OCI-LY7 (cell line): ENCODE measurements around the gene DDX11. TPM values are rescaled to one million over a fixed set of nuclear protein-coding genes. Genes with fewer than 3 reads are reported as not detected.
"Not testable (repeated sequence)": the region's sequence is repeated elsewhere in the genome, so short reads cannot be mapped to it uniquely, and the experiment has no call there.

Experiments
- BruUV-seq: library from RNA; stranded (reverse); fragments of 400-500 nt; replicated peaks from 2 replicates; lab custom pipeline; 2021; lab: Mats Ljungman, UMichigan
- CTCF ChIA-PET: fragments of 300-600 bp; sonication (Branson Sonifier 250); formaldehyde crosslinking; loops from one replicate; lab custom pipeline; 2022; ENCODE audit warnings: antibody characterized with exemption; ENCODE audit not compliant: unreplicated experiment; lab: Charles Lee
- POLR2A ChIA-PET: fragments of 300-600 bp; sonication (Branson Sonifier 250); formaldehyde crosslinking; loops from one replicate; lab custom pipeline; 2022; ENCODE audit warnings: antibody characterized with exemption; lab: Charles Lee
- DNase-seq: peaks from one replicate; pipeline ENCODE4 v3.0.0-alpha.2; 2015; ENCODE audit warnings: low spot score
- H2AFZ ChIP-seq: fragments of 200-600 bp; sonication (generic), shearing (Covaris generic); 2 replicates; pipeline ENCODE4 v1.6.1; 2014; ENCODE audit warnings: mild to moderate bottlenecking, antibody characterized with exemption, low read length, moderate library complexity
- H3K27ac ChIP-seq: fragments of 200-600 bp; sonication (generic); 2 replicates; pipeline ENCODE4 v1.5.1; 2014; ENCODE audit warnings: mixed run types, low read depth, mild to moderate bottlenecking, moderate library complexity, low read length, inconsistent platforms; ENCODE audit not compliant: poor library complexity, severe bottlenecking
- H3K36me3 ChIP-seq: fragments of 200-600 bp; sonication (generic); 2 replicates; pipeline ENCODE4 v1.6.1; 2014; ENCODE audit warnings: mild to moderate bottlenecking, antibody characterized with exemption, low read length, moderate library complexity, mixed read lengths; ENCODE audit not compliant: insufficient read depth
- H3K4me1 ChIP-seq: fragments of 200-600 bp; sonication (generic); 2 replicates; pipeline ENCODE4 v1.5.1; 2014; ENCODE audit warnings: mild to moderate bottlenecking, low read length; ENCODE audit not compliant: insufficient read depth, poor library complexity, severe bottlenecking
- H3K4me2 ChIP-seq: fragments of 200-600 bp; sonication (generic); 2 replicates; pipeline ENCODE4 v1.6.1; 2014; ENCODE audit warnings: mild to moderate bottlenecking, low read length
- H3K4me3 ChIP-seq: fragments of 200-600 bp; sonication (generic); 2 replicates; pipeline ENCODE4 v1.5.1; 2014; ENCODE audit warnings: mild to moderate bottlenecking, low read depth, low read length; ENCODE audit not compliant: poor library complexity, severe bottlenecking
- H3K79me2 ChIP-seq: fragments of 200-600 bp; sonication (generic); 2 replicates; pipeline ENCODE4 v1.6.1; 2016; ENCODE audit warnings: low read depth, mild to moderate bottlenecking, low read length, moderate library complexity, mixed read lengths; ENCODE audit not compliant: insufficient read depth
- H3K9me2 ChIP-seq: fragments of 200-600 bp; sonication (generic); 2 replicates; pipeline ENCODE4 v1.6.1; 2016; ENCODE audit warnings: mild to moderate bottlenecking, low read length, mixed read lengths; ENCODE audit not compliant: insufficient read depth
- H3K9me3 ChIP-seq: fragments of 200-600 bp; sonication (generic); 2 replicates; pipeline ENCODE4 v1.6.1; 2014; ENCODE audit warnings: mild to moderate bottlenecking, mixed run types, low read length, mixed read lengths
- H4K20me1 ChIP-seq: fragments of 200-600 bp; sonication (generic); 2 replicates; pipeline ENCODE4 v1.6.1; 2014; ENCODE audit warnings: mild to moderate bottlenecking, antibody characterized with exemption, low read length, moderate library complexity, mixed read lengths; ENCODE audit not compliant: insufficient read depth
- EZH2phosphoT487 ChIP-seq: fragments of 200-600 bp; sonication (generic); IDR thresholded peaks from 2 replicates; pipeline ENCODE4 v1.6.1; 2018; ENCODE audit warnings: low read depth, borderline replicate concordance, mild to moderate bottlenecking, mixed run types, antibody characterized with exemption, low read length, moderate library complexity, mixed read lengths
- intact Hi-C: fragments of 100-400 bp; cut with micrococcal nuclease; formaldehyde crosslinking; loops from one replicate; pipeline ENCODE4 v1.10.0; 2022; ENCODE audit not compliant: unreplicated experiment
- total RNA-seq, 2 experiments: library from RNA; depleted of rRNA in 1 of 2; stranded (reverse); fragments of >200 nt in 1 of 2; shearing (Covaris generic) in 1 of 2; gene quantifications; 2 replicates each; pipeline ENCODE4 v1.2.3, GENCODE V29; 2014 to 2022
- TF ChIP-seq, protein P1 (sequence below): fragments of 200-600 bp; sonication (generic); conservative IDR thresholded peaks from 2 replicates; pipeline ENCODE4 v1.5.1; 2014; ENCODE audit warnings: mild to moderate bottlenecking, antibody characterized with exemption, low read length, moderate library complexity, mixed read lengths

DDX11 gene
- total RNA-seq, 2 experiments from 2014 or later, result 189 to 262 TPM

DNA sequence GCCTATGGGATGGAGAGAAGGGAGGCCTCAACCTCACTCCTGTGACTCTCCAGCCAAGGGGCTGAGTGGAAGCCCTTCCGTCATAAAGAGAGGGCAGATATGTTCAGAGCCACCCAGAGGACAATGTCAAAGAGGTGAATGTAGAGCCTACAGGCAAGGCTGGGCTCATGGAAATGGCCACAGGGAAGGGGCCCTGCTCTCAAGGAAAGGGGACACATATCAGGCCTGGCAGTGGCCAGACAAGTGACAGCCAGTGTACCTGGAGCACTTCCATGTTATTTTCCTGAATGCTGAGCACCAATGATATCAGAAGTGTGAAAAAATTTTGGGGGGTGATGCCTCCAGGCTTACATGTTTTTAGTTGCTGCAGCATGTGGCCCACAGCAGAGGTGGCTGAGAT lies 36.6 kb upstream of the DDX11 start:
- Histone ChIP-seq H4K20me1 (no peaks in the 10 kb centered on the region), H3K4me3 (no peak overlapping the region), H3K27ac (no peak overlapping the region), H3K79me2 (no peaks in the 10 kb centered on the region), H3K9me2 (no peaks in the 10 kb centered on the region), H3K9me3 (no peaks in the 10 kb centered on the region), H3K36me3 (no peaks in the 10 kb centered on the region), H2AFZ (no peak overlapping the region), H3K4me1 (peaks cover 29% of the 10 kb centered on the region), H3K4me2 (no peak overlapping the region)
- ChIA-PET POLR2A (interaction anchor here (1.5 to 1.8 kb wide), 2 partner anchors 9 to 15 kb away, joined by 5 to 6 read pairs; no protein-coding TSS in a partner anchor), CTCF (no interaction called here)
- TF ChIP-seq EZH2phosphoT487, result no peak
- TF ChIP-seq, protein P1, sequence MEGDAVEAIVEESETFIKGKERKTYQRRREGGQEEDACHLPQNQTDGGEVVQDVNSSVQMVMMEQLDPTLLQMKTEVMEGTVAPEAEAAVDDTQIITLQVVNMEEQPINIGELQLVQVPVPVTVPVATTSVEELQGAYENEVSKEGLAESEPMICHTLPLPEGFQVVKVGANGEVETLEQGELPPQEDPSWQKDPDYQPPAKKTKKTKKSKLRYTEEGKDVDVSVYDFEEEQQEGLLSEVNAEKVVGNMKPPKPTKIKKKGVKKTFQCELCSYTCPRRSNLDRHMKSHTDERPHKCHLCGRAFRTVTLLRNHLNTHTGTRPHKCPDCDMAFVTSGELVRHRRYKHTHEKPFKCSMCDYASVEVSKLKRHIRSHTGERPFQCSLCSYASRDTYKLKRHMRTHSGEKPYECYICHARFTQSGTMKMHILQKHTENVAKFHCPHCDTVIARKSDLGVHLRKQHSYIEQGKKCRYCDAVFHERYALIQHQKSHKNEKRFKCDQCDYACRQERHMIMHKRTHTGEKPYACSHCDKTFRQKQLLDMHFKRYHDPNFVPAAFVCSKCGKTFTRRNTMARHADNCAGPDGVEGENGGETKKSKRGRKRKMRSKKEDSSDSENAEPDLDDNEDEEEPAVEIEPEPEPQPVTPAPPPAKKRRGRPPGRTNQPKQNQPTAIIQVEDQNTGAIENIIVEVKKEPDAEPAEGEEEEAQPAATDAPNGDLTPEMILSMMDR, result no peak
- no TSS peak for BruUV-seq
- no peak for DNase-seq
- intact Hi-C loops, result no loop called here

DNA sequence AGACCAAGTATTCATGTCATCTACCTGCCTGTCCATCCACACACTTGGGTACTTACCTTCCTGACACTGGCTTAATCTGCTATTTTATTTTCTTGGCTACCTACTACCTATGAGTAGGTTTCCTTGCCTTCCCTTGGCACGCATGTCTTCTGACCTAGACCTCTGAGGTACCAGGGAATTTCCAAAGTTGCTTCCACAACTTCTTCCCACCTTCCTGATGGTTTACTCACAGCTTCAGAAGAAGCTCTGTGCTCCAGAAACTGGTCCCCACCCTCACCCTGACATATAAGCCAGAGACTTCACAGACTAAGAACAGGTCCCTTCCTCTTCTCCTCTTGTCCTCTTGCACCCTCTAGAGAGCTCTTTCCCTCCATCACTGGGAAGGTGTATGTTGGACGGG lies 35.7 kb upstream of the DDX11 start:
- Histone ChIP-seq H3K36me3 (no peaks in the 10 kb centered on the region), H3K9me3 (no peaks in the 10 kb centered on the region), H3K4me1 (peaks cover 20% of the 10 kb centered on the region), H3K79me2 (no peaks in the 10 kb centered on the region), H3K27ac (no peak overlapping the region), H3K4me3 (no peak overlapping the region), H3K4me2 (no peak overlapping the region), H2AFZ (no peak overlapping the region), H4K20me1 (no peaks in the 10 kb centered on the region), H3K9me2 (no peaks in the 10 kb centered on the region)
- POLR2A ChIA-PET, result interaction anchor here (1.5 to 1.8 kb wide), 2 partner anchors 10 to 16 kb away, joined by 5 to 6 read pairs; no protein-coding TSS in a partner anchor
- TF ChIP-seq EZH2phosphoT487, result no peak
- TF ChIP-seq, protein P1, result 0 out of 2 replicates have a peak, but pooled peaks have one; percentile 9
- BruUV-seq, result no TSS peak
- CTCF ChIA-PET, result no interaction called here
- intact Hi-C loops, result no loop called here
- DNase-seq, result no peak

DNA sequence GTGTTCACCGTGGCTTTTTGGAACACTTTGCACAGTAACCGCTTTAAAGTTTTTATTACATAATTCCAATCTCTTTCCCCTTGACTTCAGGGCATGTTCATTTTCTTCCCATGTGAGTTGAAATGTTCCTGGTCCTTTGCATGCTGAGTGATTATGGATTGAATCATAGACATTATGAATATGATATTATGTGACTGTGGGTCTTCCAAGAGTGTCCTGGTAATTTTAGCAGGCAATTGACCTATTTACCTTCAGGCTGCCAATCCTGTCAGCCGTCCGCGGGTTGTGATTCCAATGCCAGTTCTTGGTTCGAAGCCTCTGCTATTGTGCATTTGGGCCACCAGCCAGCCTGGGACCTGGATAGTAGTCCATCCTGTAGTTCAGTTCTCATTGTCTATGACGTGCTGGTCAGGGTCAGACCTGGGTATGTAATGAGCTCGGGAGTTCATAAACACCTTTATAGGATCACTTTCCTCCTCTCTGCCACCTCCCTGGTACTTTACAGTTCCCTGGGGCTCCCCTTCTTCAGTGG lies 32.6 kb upstream of the DDX11 start:
- H3K36me3 ChIP-seq, result no peaks in the 10 kb centered on the region
- H3K4me2 ChIP-seq, result no peak overlapping the region
- no peaks in the 10 kb centered on the region for H4K20me1 ChIP-seq
- no peaks in the 10 kb centered on the region for H3K9me2 ChIP-seq
- peaks cover 6% of the 10 kb centered on the region for H3K4me1 ChIP-seq
- no TSS peak for BruUV-seq
- H2AFZ ChIP-seq, result no peak overlapping the region
- CTCF ChIA-PET, result no interaction called here
- no peak overlapping the region for H3K4me3 ChIP-seq
- no peaks in the 10 kb centered on the region for H3K79me2 ChIP-seq
- H3K9me3 ChIP-seq, result no peaks in the 10 kb centered on the region
- intact Hi-C loops, result no loop called here
- no peak for DNase-seq
- TF ChIP-seq, protein P1, result no peak
- TF ChIP-seq EZH2phosphoT487, result no peak
- no peak overlapping the region for H3K27ac ChIP-seq
- POLR2A ChIA-PET, result interaction anchor here (0.8 to 1.3 kb wide), 2 partner anchors 10 to 19 kb away, joined by 3 to 5 read pairs; no protein-coding TSS in a partner anchor

DNA sequence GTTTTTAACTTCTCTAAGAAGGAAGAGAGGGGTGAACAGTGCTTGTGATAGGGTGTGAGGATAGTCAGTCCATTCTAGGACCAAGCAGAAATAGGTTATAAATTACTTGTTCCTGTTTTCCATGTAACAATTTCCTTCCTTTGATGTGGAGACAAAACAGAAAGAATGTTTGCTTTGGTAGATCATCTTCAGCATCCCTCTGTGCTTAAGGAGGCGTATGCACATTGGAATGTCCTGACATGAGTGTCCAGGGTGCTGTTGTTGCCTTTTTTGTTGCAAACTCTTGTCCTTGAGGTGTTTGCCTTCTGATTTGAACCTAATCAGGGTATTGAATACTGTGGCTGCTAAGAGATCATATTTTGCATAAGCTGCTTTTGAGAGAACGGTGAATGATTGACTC lies 23.5 kb upstream of the DDX11 start:
- DNase-seq, H3K4me3 ChIP-seq, H3K27ac ChIP-seq, H4K20me1 ChIP-seq, H3K9me3 ChIP-seq, POLR2A ChIA-PET, H2AFZ ChIP-seq, H3K4me2 ChIP-seq, H3K36me3 ChIP-seq, CTCF ChIA-PET, BruUV-seq, H3K79me2 ChIP-seq, H3K9me2 ChIP-seq: not testable (repeated sequence)
- H3K4me1 ChIP-seq, result peaks cover 27% of the 10 kb centered on the region
- intact Hi-C loops, result loop anchor here (5.0 kb wide), 1 partner anchor 198 kb away; no protein-coding TSS in a partner anchor
